ENCODE data around the gene VDR. TPM values are rescaled to one million over a fixed set of nuclear protein-coding genes. Genes with fewer than 3 reads are reported as not detected.
A peak's percentile ranks its signal among the peaks of the same experiment; 100 is the strongest.

VDR gene
- total RNA-seq, 1 experiment from 2014 or later = 9.5 TPM

DNA sequence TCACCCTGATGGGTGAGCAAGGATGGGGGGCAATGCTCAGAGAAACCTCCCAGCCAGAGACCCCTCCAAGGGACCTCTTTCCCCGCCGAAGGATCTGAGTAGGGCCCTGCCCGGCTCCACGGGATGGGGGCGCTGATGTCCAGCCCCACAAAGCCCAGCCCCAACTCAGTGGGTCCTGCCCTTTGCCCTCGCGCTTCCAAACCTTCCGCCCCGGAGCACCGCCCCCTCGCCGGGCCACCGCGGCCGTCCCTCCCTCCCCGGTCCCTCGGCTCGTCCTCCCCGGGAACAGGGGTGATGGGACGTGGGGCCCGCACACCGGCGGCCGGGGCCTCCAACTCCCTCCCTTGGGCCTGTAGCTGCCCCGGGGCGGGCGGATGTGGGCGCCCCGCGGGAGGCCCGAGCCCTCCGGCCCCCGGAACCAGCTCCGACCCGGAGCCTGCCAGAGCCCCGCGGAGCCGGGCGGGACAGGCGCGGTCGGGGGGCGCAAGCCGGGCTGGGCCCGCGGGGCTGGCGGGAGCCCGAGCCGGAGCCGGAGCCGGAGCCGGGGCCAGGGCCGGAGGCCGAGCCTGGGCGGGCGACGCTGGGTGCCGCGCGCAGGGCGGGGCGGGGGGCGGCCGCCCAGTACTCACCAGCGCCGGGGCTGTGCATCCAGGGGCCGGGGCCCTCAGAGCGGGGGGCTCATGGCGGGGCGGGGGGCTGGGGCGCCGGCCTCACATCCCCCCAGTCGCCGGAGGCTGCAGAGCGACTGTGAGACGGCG, 85.5 kb downstream of the VDR start (continued):
- TF ChIP-seq ATF3 (IDR thresholded peaks at IDR 0.05) = no peak

DNA sequence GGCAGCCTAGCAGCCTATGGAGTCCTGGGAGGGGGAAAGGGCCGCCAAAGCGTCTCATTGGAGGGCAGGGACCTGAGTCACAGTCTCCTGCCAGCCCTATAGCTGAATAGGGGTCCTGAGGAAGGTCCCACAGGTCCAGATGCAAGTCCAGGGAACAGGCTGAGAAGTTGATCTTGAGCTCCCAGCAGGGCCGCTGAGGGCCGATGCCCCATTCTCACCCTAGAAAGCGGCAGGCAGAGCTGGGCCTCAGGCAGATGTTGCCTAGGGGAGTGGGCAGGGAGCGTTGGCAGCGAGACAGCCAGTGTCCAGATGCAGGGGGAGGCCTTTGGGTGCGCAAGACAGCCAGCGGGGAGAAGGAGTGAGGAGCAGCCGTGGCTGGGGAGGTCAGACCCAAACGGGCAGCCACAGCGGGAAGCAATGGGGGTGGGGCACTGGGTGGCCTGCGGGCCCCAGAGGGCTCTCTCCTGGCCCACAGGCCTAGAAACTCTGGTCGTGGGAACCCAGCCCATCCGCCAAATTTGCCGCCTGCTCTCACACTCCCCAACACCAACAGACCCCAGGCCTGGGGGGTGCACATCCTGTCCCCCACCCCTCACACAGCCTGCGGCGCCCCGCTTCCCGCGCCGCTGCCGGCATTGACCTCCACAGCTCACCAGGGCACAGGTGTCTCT, 86.2 kb downstream of the VDR start:
- BruUV-seq (replicated peaks) = no TSS peak
- TF ChIP-seq, protein P1, sequence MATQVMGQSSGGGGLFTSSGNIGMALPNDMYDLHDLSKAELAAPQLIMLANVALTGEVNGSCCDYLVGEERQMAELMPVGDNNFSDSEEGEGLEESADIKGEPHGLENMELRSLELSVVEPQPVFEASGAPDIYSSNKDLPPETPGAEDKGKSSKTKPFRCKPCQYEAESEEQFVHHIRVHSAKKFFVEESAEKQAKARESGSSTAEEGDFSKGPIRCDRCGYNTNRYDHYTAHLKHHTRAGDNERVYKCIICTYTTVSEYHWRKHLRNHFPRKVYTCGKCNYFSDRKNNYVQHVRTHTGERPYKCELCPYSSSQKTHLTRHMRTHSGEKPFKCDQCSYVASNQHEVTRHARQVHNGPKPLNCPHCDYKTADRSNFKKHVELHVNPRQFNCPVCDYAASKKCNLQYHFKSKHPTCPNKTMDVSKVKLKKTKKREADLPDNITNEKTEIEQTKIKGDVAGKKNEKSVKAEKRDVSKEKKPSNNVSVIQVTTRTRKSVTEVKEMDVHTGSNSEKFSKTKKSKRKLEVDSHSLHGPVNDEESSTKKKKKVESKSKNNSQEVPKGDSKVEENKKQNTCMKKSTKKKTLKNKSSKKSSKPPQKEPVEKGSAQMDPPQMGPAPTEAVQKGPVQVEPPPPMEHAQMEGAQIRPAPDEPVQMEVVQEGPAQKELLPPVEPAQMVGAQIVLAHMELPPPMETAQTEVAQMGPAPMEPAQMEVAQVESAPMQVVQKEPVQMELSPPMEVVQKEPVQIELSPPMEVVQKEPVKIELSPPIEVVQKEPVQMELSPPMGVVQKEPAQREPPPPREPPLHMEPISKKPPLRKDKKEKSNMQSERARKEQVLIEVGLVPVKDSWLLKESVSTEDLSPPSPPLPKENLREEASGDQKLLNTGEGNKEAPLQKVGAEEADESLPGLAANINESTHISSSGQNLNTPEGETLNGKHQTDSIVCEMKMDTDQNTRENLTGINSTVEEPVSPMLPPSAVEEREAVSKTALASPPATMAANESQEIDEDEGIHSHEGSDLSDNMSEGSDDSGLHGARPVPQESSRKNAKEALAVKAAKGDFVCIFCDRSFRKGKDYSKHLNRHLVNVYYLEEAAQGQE (IDR thresholded peaks at IDR 0.05; ENCODE audit: low read depth) = no peak
- no peak for TF ChIP-seq CBX3 (IDR thresholded peaks at IDR 0.05; ENCODE audit: low read depth)
- TF ChIP-seq SP1 (IDR thresholded peaks at IDR 0.05; ENCODE audit: low read depth) = no peak
- TF ChIP-seq ELF1 (IDR thresholded peaks at IDR 0.05; ENCODE audit: borderline replicate concordance, low read depth) = no peak
- TF ChIP-seq FOSL1 (IDR thresholded peaks at IDR 0.05; ENCODE audit: low read depth) = no peak
- no peak for TF ChIP-seq ZBTB33 (IDR thresholded peaks at IDR 0.05; ENCODE audit: extremely low read depth, insufficient replicate concordance, low read length)
- no peak for TF ChIP-seq EGR1 (IDR thresholded peaks at IDR 0.05; ENCODE audit: low read depth)
- TF ChIP-seq SIN3A (IDR thresholded peaks at IDR 0.05; ENCODE audit: low read depth) = no peak
- no peak for TF ChIP-seq CEBPB (IDR thresholded peaks at IDR 0.05; ENCODE audit: low read depth)
- no peak for TF ChIP-seq POLR2AphosphoS5 (IDR thresholded peaks at IDR 0.05; ENCODE audit: low read depth, low read length)
- TF ChIP-seq CTCF (IDR thresholded peaks at IDR 0.05 in 2 of 3, conservative IDR thresholded peaks at IDR 0.05 in 1 of 3; ENCODE audit: borderline replicate concordance in 1 of 3, insufficient read depth in 1 of 3, low read depth in 2 of 3, low read length in 2 of 3) = no peak
- TF ChIP-seq ZFX (IDR thresholded peaks at IDR 0.05) = no peak
- TF ChIP-seq SRF (IDR thresholded peaks at IDR 0.05; ENCODE audit: low read depth) = no peak
- POLR2A ChIA-PET = interaction anchor here (2.2 kb wide), 1 partner anchor 10 kb away, joined by 8 read pairs; no protein-coding TSS in a partner anchor
- Histone ChIP-seq H4K20me1 (ENCODE audit: insufficient read depth) (no peaks in the 10 kb centered on the region), H3K9me3 (ENCODE audit: control insufficient read depth in 1 of 2, insufficient read depth in 1 of 2, low read depth in 1 of 2, low read length in 2 of 2) (no peaks in the 10 kb centered on the region), H3K27me3 (ENCODE audit: insufficient read depth, low read length) (no peaks in the 10 kb centered on the region), H3K9me2 (ENCODE audit: insufficient read depth) (no peaks in the 10 kb centered on the region), H3K4me1 (ENCODE audit: control insufficient read depth in 1 of 2, insufficient read depth in 2 of 2, low read length in 2 of 2) (peaks cover 39 to 79% of the 10 kb centered on the region in 2 experiments), H3K27ac (ENCODE audit: low read depth, low read length) (peak overlapping the region; percentile 98), H2AFZ (ENCODE audit: low read depth, low read length, poor library complexity, severe bottlenecking) (no peak overlapping the region), H3K36me3 (ENCODE audit: control insufficient read depth in 1 of 2, insufficient read depth in 2 of 2, low read length in 2 of 2) (no peaks in the 10 kb centered on the region), H3K4me2 (ENCODE audit: low read length) (peak overlapping the region; percentile 100), H3K9ac (ENCODE audit: low read length) (peak overlapping the region; percentile 97), H3K79me2 (ENCODE audit: insufficient read depth, low read length) (peaks cover 60% of the 10 kb centered on the region), H3K4me3 (replicated peaks in 1 of 2; ENCODE audit: low read depth in 1 of 2, low read length in 2 of 2) (peak overlapping the region; percentile 70 to 86)
- ATAC-seq = no peak
- CTCF ChIA-PET = interaction anchor here (2.9 kb wide), 1 partner anchor 19 kb away, joined by 26 read pairs; no protein-coding TSS in a partner anchor
- RAD21 ChIA-PET (ENCODE audit: low non-redundant PET in 1 of 2, low total read pairs in 2 of 2, uncharacterized antibody in 2 of 2, unreplicated experiment in 2 of 2) = no interaction called here
- DNase-seq (ENCODE audit: low read depth, low spot score) = no peak
- intact Hi-C loops (cut with micrococcal nuclease) = no loop called here

Data from HCT116 (cell line).